Gastrocnemius medialis (tissue), 4 donors: ENCODE measurements around the gene EAPP.
"Not testable (repeated sequence)": the region's sequence is repeated elsewhere in the genome, so short reads cannot be mapped to it uniquely, and the experiment has no call there.

ENCODE experiments used
- CTCF ChIP-seq, 5 experiments: fragments of 450-650 bp in 3 of 5; fragments of 200-600 bp in 2 of 5; sonication (generic) in 2 of 5; IDR thresholded peaks in 4 of 5; conservative IDR thresholded peaks in 1 of 5; 1 replicate in 4 of 5; 2 replicates in 1 of 5; pipeline ENCODE4 v1.5.1; 2016 to 2019; ENCODE audit warnings: antibody characterized with exemption in 5 of 5, mild to moderate bottlenecking in 3 of 5, moderate library complexity in 3 of 5
- POLR2A ChIP-seq, 2 donors: fragments of 450-650 bp; IDR thresholded peaks; one replicate each; pipeline ENCODE4 v1.6.1; 2017; ENCODE audit warnings: antibody characterized with exemption in 2 of 2, mild to moderate bottlenecking in 2 of 2, moderate library complexity in 2 of 2

DNA sequence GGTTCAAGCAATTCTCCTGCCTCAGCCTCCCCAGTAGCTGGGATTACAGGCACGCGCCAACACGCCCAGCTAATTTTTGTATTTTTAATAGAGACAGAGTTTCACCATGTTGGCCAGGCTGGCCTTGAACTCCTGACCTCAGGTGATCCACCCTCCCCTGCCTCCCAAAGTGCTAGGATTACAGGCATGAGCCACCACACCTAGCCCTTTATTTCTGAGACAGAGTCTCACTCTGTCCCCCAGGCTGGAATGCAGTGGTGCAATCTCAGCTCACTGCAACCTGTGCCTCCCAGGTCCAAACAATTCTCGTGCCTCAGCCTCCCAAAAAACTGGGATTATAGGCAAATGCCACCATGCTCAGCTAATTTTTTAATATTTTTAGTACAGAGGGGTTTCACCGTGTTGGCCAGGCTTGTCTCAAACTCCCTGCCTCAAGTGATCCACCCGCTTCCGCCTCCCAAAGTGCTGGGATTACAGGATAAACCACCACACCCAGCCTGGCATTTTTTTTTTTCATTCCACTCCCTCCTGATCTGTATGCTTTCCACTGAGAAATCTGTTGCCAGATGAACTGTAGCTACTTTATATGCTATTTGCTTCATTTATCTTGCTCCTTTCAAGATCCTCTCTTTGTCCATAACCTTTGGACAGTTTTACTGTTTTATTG is 19.1 kb downstream of the EAPP start:
- not testable (repeated sequence) for TF ChIP-seq POLR2A (IDR thresholded peaks at IDR 0.05); CTCF (IDR thresholded peaks at IDR 0.05 in 4 of 5, conservative IDR thresholded peaks at IDR 0.05 in 1 of 5)
